Placental epithelial cell (primary cell): Measurements from ENCODE around the gene DRAP1. TPM values are rescaled to one million over a fixed set of nuclear protein-coding genes. Genes with fewer than 3 reads are reported as not detected.

Experiments used
- total RNA-seq: library from RNA; depleted of rRNA; stranded (reverse); fragments of >200 nt; gene quantifications from 2 replicates; pipeline ENCODE4 v1.2.3, GENCODE V29; 2012

DRAP1 gene, protein sequence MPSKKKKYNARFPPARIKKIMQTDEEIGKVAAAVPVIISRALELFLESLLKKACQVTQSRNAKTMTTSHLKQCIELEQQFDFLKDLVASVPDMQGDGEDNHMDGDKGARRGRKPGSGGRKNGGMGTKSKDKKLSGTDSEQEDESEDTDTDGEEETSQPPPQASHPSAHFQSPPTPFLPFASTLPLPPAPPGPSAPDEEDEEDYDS
- 63.6 and 81.4 TPM in 2 replicates for total RNA-seq

GRCh38 chr11:65919141-65919572, at the start of gene DRAP1:
DRAP1 (plus strand) TSS chr11:65919426; CDS start chr11:65919502, 76 bp downstream.

GRCh38 chr11:65872586-65873317, 46.5 kb upstream of the DRAP1 start, which contains the start of gene EFEMP2:
EFEMP2 (minus strand) TSS chr11:65872800; CDS start chr11:65872354, 446 bp downstream.

DNA sequence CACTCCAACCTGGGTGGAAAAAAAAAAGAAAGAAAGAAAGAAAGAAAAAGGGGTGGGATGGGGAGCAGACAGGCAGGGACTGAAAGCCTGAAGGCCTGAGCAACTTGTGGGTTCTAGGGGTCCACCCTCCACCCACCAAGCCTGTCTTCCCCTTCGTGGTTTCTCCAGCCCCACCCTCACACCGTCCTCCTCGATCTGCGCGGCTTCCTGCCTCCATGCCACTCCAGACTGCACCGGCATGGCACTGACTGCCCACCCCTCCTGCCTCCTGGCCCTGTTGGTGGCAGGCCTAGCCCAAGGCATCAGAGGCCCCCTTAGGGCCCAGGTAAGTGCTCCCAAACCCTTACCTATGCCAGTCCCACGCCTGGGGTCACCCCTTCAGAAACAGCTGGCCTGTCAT, 39.6 kb upstream of the DRAP1 start, which contains the start of gene CTSW:
CTSW (plus strand) TSS at position 221 of the 400 bp plus-strand sequence; CDS start at position 239, 18 bp downstream.

DNA sequence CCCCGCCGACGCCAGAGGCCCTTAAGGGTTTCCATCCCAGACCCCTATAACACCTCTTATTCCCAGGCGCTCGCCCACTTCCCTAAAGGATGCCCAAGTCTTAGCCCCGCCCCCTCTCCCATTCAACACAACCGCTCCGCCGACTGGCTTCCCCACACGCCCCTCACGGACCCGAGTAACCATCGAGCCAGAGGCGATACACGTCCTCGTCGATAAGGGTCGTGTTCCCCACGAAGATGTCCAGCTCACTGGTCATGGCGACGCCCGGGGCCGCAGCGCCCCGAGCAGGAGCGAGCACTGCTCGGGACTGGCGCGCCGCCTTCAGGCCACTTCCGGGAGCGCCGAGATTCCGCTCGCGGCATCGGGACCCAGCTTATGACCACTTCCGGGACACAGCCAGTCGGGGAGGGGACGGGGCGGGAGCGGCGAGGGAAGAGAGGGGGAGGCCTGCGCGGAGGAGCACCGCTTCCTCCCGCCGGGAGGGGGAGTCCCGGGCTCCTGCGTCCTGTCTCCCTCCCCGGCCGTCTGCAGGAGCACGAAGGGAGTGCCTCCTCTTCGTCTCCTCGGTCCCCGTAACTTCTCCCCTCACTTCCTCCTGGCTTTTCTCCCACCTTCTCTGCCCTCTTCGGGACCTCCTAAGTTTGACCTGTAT, 30.9 kb upstream of the DRAP1 start, which contains the start of gene FIBP:
FIBP (minus strand) TSS at position 309 of the 652 bp plus-strand sequence; CDS start at position 256, 53 bp downstream.

GRCh38 chr11:65890324-65891218, 28.7 kb upstream of the DRAP1 start, which contains the start of gene CCDC85B:
CCDC85B (plus strand) TSS chr11:65890673; CDS start chr11:65890784, 111 bp downstream.

DNA sequence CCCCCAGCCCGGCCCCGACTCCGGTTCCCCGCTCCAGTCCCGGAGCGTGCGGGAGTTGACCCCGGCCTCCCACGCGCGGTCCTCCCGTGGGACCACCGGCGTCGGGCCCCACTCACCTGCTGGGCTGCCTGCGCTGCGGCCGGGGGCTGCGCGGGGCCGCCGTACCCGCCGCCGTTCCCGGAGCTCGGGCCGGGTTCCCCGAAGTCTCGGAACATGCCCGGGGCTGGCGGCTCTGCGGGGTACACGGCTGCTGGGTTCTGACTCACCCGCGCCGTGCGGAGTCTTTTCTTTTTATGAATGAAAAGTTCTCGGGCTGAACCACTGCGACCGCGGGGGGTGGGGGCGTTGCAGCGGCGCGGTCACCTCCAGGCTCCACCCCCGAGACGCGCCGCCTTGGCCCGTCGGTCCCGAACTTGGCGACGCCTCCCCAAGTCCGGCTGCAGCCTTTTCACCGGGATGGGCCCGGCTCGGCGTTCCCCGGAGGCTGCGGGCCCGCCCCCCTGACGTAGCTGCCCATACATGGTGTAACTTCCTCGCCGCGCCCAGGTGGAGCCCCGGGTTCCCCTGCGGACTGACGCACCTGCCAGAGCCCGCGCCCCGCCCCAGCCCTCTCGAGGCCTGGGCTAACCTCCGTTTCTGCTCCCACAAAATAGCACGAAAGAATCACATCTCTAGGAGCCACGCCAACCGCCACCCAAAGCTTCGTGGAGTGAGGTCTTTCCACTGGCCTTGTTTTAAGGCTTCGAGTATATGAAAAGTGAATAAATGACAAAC, 18.9 kb upstream of the DRAP1 start, which contains the start of gene FOSL1:
FOSL1 (minus strand) TSS at position 264 of the 774 bp plus-strand sequence; CDS start at position 215, 49 bp downstream.

GRCh38 chr11:65918211-65919140, 750 bp upstream of the DRAP1 start, which contains the start of gene C11orf68:
C11orf68 (minus strand) TSS chr11:65919062; CDS start chr11:65919031, 31 bp downstream.

GRCh38 chr11:65945430-65945911, 26.2 kb downstream of the DRAP1 start, which contains the start of gene TSGA10IP:
TSGA10IP (plus strand) TSS chr11:65945480; CDS start chr11:65945676, 196 bp downstream.

GRCh38 chr11:65961267-65962140, 42.3 kb downstream of the DRAP1 start, which contains the start of gene SART1:
SART1 (plus strand) TSS chr11:65961734; CDS start chr11:65961781, 47 bp downstream.

Other genes starting within 250 kb of the DRAP1 start
- gene KAT5, start 207.2 kb upstream of the DRAP1 start, total RNA-seq: 53.2 and 67.1 TPM in 2 replicates
- 24.7 and 37.1 TPM in 2 replicates for gene RNASEH2C, start 198.6 kb upstream of the DRAP1 start, total RNA-seq
- 17.0 and 20.0 TPM in 2 replicates for gene AP5B1, start 138.4 kb upstream of the DRAP1 start, total RNA-seq
- gene OVOL1, start 132.4 kb upstream of the DRAP1 start, total RNA-seq: 1.3 and 2.0 TPM in 2 replicates
- gene SNX32, start 85.5 kb upstream of the DRAP1 start, total RNA-seq: 1.1 and 5.5 TPM in 2 replicates
- 397 and 949 TPM in 2 replicates for gene CFL1, start 61.2 kb upstream of the DRAP1 start, total RNA-seq
- gene MUS81, start 59.0 kb upstream of the DRAP1 start, total RNA-seq: 42.0 and 54.2 TPM in 2 replicates
- gene EFEMP2, start 46.6 kb upstream of the DRAP1 start, total RNA-seq: 39.4 and 68.7 TPM in 2 replicates
- 0.79 TPM in 1 of 2 replicates, not detected in the other for gene CTSW, start 39.6 kb upstream of the DRAP1 start, total RNA-seq
- 110 and 165 TPM in 2 replicates for gene FIBP, start 31.0 kb upstream of the DRAP1 start, total RNA-seq
- 23.2 and 30.0 TPM in 2 replicates for gene CCDC85B, start 28.8 kb upstream of the DRAP1 start, total RNA-seq
- gene FOSL1, start 19.0 kb upstream of the DRAP1 start, total RNA-seq: 1.1 and 1.2 TPM in 2 replicates
- 24.3 and 35.7 TPM in 2 replicates for gene C11orf68, start 364 bp upstream of the DRAP1 start, total RNA-seq
- not detected in 2 replicates for gene TSGA10IP, start 26.1 kb downstream of the DRAP1 start, total RNA-seq
- gene SART1, start 42.3 kb downstream of the DRAP1 start, total RNA-seq: 33.4 and 37.7 TPM in 2 replicates
- 29.8 and 40.0 TPM in 2 replicates for gene EIF1AD, start 82.7 kb downstream of the DRAP1 start, total RNA-seq
- gene BANF1, start 83.1 kb downstream of the DRAP1 start, total RNA-seq: 23.2 and 37.5 TPM in 2 replicates
- 39.3 and 66.6 TPM in 2 replicates for gene CST6, start 92.6 kb downstream of the DRAP1 start, total RNA-seq
- under 0.01 and 0.54 TPM in 2 replicates for gene CATSPER1, start 107.1 kb downstream of the DRAP1 start, total RNA-seq
- gene GAL3ST3, start 129.7 kb downstream of the DRAP1 start, total RNA-seq: not detected in 2 replicates
- 138 and 219 TPM in 2 replicates for gene SF3B2, start 132.9 kb downstream of the DRAP1 start, total RNA-seq
- gene PACS1, start 150.8 kb downstream of the DRAP1 start, total RNA-seq: 40.8 and 50.6 TPM in 2 replicates